Spleen (tissue), 11 donors: Measurements from ENCODE around the gene CDC42BPA. TPM values are rescaled to one million over a fixed set of nuclear protein-coding genes. Genes with fewer than 3 reads are reported as not detected.

Experiments used
- DNase-seq: peaks from one replicate; pipeline ENCODE4 v3.0.0-alpha.2; 2020
- H3K27ac ChIP-seq, 8 donors: fragments of 200-600 bp; sonication (generic) in 7 of 8; 1 replicate in 4 of 8; 2 replicates in 4 of 8; pipeline versions ENCODE4 v1.5.0 to v1.8.0; 2016 to 2021; ENCODE audit warnings: inconsistent platforms in 4 of 8, mild to moderate bottlenecking in 4 of 8, moderate library complexity in 1 of 8
- H3K27me3 ChIP-seq, 7 donors: fragments of 200-600 bp; sonication (generic) in 6 of 7; replicated peaks in 1 of 7; 1 replicate in 4 of 7; 2 replicates in 3 of 7; pipeline versions ENCODE4 v1.5.0 to v1.8.0; 2016 to 2021; ENCODE audit warnings: inconsistent platforms in 3 of 7, mild to moderate bottlenecking in 1 of 7
- H3K36me3 ChIP-seq, 6 donors: fragments of 200-600 bp; sonication (generic) in 5 of 6; 1 replicate in 4 of 6; 2 replicates in 2 of 6; pipeline versions ENCODE4 v1.5.0 to v1.8.0; 2016 to 2021; ENCODE audit warnings: inconsistent platforms in 2 of 6
- H3K4me1 ChIP-seq, 6 donors: fragments of 200-600 bp; sonication (generic) in 5 of 6; 1 replicate in 3 of 6; 2 replicates in 3 of 6; pipeline versions ENCODE4 v1.5.0 to v1.8.0; 2016 to 2021; ENCODE audit warnings: inconsistent platforms in 3 of 6
- H3K4me3 ChIP-seq, 8 donors: fragments of 200-600 bp; sonication (generic) in 7 of 8; 1 replicate in 4 of 8; 2 replicates in 4 of 8; pipeline versions ENCODE4 v1.5.0 to v1.8.0; 2016 to 2021; ENCODE audit warnings: inconsistent platforms in 4 of 8, mild to moderate bottlenecking in 4 of 8, moderate library complexity in 2 of 8
- H3K9me3 ChIP-seq, 8 donors: fragments of 200-600 bp; sonication (generic) in 7 of 8; 1 replicate in 4 of 8; 2 replicates in 4 of 8; pipeline versions ENCODE4 v1.5.0 to v1.8.0; 2016 to 2021; ENCODE audit warnings: inconsistent platforms in 4 of 8
- POLR2A ChIP-seq, 3 donors: fragments of 450-650 bp; IDR thresholded peaks; one replicate each; pipeline ENCODE4 v1.5.1; 2017; ENCODE audit warnings: antibody characterized with exemption in 3 of 3, mild to moderate bottlenecking in 1 of 3
- POLR2AphosphoS5 ChIP-seq, 3 donors: sonication (generic); formaldehyde crosslinking; IDR thresholded peaks; one replicate each; pipeline ENCODE4 v1.5.1; 2017; ENCODE audit warnings: antibody characterized with exemption in 3 of 3
- WGBS, 5 donors: extraction: QIAGEN DNeasy Blood & Tissue Kit in 3 of 5; methylation state at CpG; one replicate each; pipeline versions ENCODE4 v1.1.5 to v1.1.7; 2013 to 2018; 5-methylcytosine and 5-hydroxymethylcytosine counted together
- intact Hi-C: fragments of 100-400 bp; cut with DNase I; formaldehyde crosslinking; loops from one replicate; pipeline ENCODE4 v1.15.0; 2023; ENCODE audit warnings: low total_unique reads
- polyA plus RNA-seq, 3 donors: library from polyadenylated mRNA; stranded (reverse); fragments of 200-250 nt; gene quantifications; one replicate each; pipeline ENCODE4 v1.2.1, GENCODE V29; 2013
- total RNA-seq, 7 donors: library from RNA; depleted of rRNA in 3 of 7; stranded (reverse); fragments of >200 nt in 3 of 7; fragmentation: NEBNext Ultra II Directional in 4 of 7; extraction: Animal tissue kit (Norgen Biotek cat#: 25700) in 4 of 7; gene quantifications; one replicate each; pipeline versions ENCODE4 v1.1.0 to v1.2.1, GENCODE V29; 2016 to 2021
- TF ChIP-seq, protein P1 (sequence below), 11 experiments: fragments of 200-600 bp in 7 of 11; fragments of 450-650 bp in 4 of 11; sonication (generic) in 4 of 11; IDR thresholded peaks in 8 of 11; conservative IDR thresholded peaks in 3 of 11; 1 replicate in 7 of 11; 2 replicates in 4 of 11; pipeline versions ENCODE4 v1.4.0 to v1.8.0; 2016 to 2021; ENCODE audit warnings: antibody characterized with exemption in 11 of 11, inconsistent platforms in 4 of 11, mild to moderate bottlenecking in 1 of 11
- donor health status: healthy with polysubstance abuse.
- donor health status: DM: no; HTN: no; CAD: no; lungs with moderate emphysema.
- donor health status: DM: no; HTN: no; CAD: no.
- donor health status: Bipolar disorder and iron deficiency.
- donor health status: healthy.
- donor health status: DM: no; HTN: no; CAD: no.
- donor health status: DM: yes; HTN: yes; CAD: no.

CDC42BPA gene
- total and polyA plus RNA-seq, 10 donors = 1.1 to 36.4 (median 27.6) TPM

DNA sequence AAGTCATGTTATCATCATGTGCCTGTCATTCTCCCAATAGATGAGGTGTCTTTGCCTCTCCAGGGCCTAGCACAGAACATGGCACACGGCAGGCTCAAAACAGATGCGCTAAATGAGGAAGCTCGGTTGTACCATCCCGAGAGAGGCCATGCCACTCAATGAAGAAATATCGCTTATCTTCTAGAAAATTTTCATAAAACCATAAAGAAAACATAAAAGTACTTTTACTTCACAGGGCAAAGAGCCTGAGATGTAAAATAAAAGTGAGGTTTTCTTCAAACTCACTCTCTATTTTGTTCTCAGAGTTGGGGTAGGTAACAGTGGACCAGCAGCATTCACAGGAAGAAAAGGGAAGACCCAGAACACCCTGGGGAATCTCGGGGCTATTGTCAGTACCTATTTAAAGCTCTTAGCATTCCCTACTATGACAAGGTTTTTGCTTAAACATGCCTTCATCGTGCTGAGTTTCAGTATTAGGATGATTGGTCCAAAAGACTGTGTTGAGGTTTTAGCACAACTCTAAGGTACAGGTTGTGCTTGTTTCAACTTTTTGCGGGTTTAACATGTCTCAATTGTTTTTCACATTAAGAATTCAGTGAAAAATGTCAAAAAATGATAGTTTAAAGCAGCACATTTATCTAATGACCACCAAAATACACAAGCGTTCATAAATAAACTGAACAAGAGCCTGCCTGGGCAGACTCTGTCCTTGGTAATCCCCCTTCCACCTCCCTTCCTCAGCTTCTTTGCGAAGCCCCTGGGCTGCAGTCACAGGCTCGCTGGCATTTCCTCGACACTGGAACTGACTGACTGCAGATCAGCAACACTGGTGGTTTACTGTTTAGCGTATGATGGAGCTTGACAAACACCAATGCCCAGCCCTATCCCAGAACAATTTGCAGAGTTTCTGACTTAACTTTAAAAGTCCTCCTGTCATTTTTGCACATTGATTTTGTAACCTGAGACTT, 322.6 kb downstream of the CDC42BPA start:
- intact Hi-C loops = no loop called here
- no peak for TF ChIP-seq POLR2AphosphoS5 (IDR thresholded peaks at IDR 0.05)
- TF ChIP-seq, protein P1, sequence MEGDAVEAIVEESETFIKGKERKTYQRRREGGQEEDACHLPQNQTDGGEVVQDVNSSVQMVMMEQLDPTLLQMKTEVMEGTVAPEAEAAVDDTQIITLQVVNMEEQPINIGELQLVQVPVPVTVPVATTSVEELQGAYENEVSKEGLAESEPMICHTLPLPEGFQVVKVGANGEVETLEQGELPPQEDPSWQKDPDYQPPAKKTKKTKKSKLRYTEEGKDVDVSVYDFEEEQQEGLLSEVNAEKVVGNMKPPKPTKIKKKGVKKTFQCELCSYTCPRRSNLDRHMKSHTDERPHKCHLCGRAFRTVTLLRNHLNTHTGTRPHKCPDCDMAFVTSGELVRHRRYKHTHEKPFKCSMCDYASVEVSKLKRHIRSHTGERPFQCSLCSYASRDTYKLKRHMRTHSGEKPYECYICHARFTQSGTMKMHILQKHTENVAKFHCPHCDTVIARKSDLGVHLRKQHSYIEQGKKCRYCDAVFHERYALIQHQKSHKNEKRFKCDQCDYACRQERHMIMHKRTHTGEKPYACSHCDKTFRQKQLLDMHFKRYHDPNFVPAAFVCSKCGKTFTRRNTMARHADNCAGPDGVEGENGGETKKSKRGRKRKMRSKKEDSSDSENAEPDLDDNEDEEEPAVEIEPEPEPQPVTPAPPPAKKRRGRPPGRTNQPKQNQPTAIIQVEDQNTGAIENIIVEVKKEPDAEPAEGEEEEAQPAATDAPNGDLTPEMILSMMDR (IDR thresholded peaks at IDR 0.05 in 8 of 11, conservative IDR thresholded peaks at IDR 0.05 in 3 of 11) = no peak
- TF ChIP-seq POLR2A (IDR thresholded peaks at IDR 0.05) = no peak
- Histone ChIP-seq H3K4me1 (peaks cover 0 to 4% (median 2%) of the 10 kb centered on the region in 6 donors), H3K27ac (peak overlapping the region in 1 of 8 donors; percentile 16), H3K4me3 (no peak overlapping the region), H3K36me3 (peaks cover 0 to 20% (median 0%) of the 10 kb centered on the region in 6 donors), H3K9me3 (no peaks in the 10 kb centered on the region), H3K27me3 (no peaks in the 10 kb centered on the region)
- 68 to 85% (median 76%) methylated on average over 13 of the region's 13 CpGs for WGBS, 5 donors
- DNase-seq = peak; percentile 25

DNA sequence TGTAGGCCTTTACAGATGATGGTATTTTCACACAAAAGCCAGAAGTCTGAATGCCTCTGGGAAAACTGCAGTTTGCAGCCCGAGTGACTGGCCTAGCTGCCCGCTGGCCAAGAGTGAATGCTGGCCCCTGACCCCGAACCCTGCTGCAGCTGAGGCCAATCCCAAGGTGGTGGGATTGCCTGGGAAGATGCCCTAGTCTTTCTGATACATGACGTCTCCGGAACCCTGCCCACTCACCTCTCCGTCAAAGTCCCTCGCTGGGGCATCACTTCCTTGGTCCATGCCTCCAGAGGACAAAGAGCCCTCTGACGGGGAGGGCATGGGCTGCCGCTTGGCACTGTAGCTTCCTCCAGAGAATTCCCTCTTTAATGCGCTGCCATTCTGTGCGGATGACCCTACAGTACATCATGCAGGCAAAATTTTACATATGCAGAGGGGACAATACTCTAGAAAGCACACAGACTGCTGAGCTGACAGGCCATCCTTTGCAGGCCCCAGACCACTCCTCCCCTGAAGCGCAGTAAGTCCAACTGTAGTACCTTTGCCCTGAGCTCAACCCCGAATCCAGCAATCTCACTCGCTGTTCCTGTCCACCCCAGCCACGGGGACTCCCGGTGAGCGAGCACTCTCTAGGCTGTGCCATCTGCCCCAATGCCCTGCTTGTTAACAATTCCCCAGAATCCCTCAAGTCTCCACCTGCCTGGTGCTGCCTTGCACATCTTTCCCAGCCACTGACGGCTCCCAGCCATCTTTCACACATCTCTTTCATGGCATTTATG, 323.5 kb downstream of the CDC42BPA start:
- intact Hi-C loops = no loop called here
- H3K27me3 ChIP-seq = no peaks in the 10 kb centered on the region
- no peaks in the 10 kb centered on the region for H3K9me3 ChIP-seq
- H3K4me1 ChIP-seq = peaks cover 4 to 12% (median 10%) of the 10 kb centered on the region in 6 donors
- WGBS, 5 donors = 86 to 96% (median 91%) methylated on average over 17 to 18 of the region's 18 CpGs
- peak; percentile 56 for DNase-seq
- H3K27ac ChIP-seq = peak overlapping the region in 1 of 8 donors; percentile 16
- peaks cover 0 to 20% (median 0%) of the 10 kb centered on the region in 6 donors for H3K36me3 ChIP-seq
- no peak overlapping the region for H3K4me3 ChIP-seq
- TF ChIP-seq POLR2A (IDR thresholded peaks at IDR 0.05) = no peak
- no peak for TF ChIP-seq POLR2AphosphoS5 (IDR thresholded peaks at IDR 0.05)
- TF ChIP-seq, protein P1 (IDR thresholded peaks at IDR 0.05 in 8 of 11, conservative IDR thresholded peaks at IDR 0.05 in 3 of 11) = no peak

DNA sequence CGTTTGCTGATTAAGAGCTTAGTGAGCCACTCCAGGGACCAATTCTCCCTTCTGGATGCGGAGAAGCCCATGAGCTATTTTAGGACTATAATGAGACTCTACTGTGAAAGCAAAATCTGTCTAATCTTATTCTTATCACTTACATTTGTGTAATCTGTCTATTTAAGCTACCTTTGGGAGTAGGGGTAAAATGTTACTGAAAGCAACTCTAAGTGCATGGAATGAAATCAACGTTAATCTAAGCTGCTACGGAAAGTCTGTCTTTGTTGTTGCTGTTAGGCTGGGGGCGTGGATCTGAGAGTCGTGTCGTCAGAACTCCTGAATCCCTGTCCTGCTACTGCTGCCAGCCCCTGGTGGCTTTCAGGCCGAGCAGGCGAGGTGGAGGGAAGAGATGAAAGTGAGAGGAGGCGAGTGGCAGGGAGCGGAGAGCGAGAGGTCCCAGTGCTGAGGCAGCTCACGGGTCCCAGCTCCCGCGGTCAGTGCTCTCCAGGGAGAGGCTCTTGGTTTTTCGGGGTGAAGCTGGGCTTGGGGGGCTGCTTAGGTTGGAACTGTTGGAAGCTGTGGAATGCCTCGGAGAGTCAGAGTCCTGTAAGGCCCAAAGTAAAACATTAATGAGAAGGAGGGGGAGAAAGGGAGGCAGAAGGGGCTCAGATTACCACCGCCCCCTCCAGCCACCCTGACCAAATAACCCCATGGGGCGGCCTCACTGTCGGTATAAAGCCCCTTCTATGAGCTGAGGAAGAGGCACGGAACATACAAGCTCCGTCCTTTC, 324.3 kb downstream of the CDC42BPA start:
- Histone ChIP-seq H3K36me3 (peaks cover 0 to 20% (median 0%) of the 10 kb centered on the region in 6 donors), H3K27ac (no peak overlapping the region), H3K4me3 (no peak overlapping the region), H3K4me1 (peaks cover 7 to 20% (median 18%) of the 10 kb centered on the region in 6 donors), H3K27me3 (no peaks in the 10 kb centered on the region), H3K9me3 (no peaks in the 10 kb centered on the region)
- 86 to 90% (median 89%) methylated on average over 22 of the region's 22 CpGs for WGBS, 5 donors
- TF ChIP-seq POLR2A (IDR thresholded peaks at IDR 0.05) (no peak), POLR2AphosphoS5 (IDR thresholded peaks at IDR 0.05) (no peak)
- TF ChIP-seq, protein P1 (IDR thresholded peaks at IDR 0.05 in 8 of 11, conservative IDR thresholded peaks at IDR 0.05 in 3 of 11) = no peak
- intact Hi-C loops = no loop called here
- DNase-seq = peak; percentile 69
